Left ventricle myocardium inferior (tissue), 1 donor: ENCODE measurements around the gene XG. TPM values are rescaled to one million over a fixed set of nuclear protein-coding genes. Genes with fewer than 3 reads are reported as not detected.
A peak's percentile ranks its signal among the peaks of the same experiment; 100 is the strongest.
"Not testable (repeated sequence)": the region's sequence is repeated elsewhere in the genome, so short reads cannot be mapped to it uniquely, and the experiment has no call there.

Experiments
- DNase-seq: peaks from one replicate; pipeline ENCODE4 v3.0.0-alpha.2; 2020
- H3K27ac ChIP-seq: fragments of 200-600 bp; replicated peaks from 2 replicates; pipeline ENCODE4 v1.8.0; 2021
- H3K27me3 ChIP-seq: fragments of 200-600 bp; 2 replicates; pipeline ENCODE4 v1.8.0; 2021; ENCODE audit warnings: low read depth
- H3K36me3 ChIP-seq: fragments of 200-600 bp; 2 replicates; pipeline ENCODE4 v1.8.0; 2021
- H3K4me1 ChIP-seq: fragments of 200-600 bp; 2 replicates; pipeline ENCODE4 v1.8.0; 2021
- H3K4me3 ChIP-seq: fragments of 200-600 bp; 2 replicates; pipeline ENCODE4 v1.8.0; 2021; ENCODE audit warnings: mild to moderate bottlenecking, moderate library complexity
- H3K9me3 ChIP-seq: fragments of 200-600 bp; replicated peaks from 2 replicates; pipeline ENCODE4 v1.8.0; 2021
- intact Hi-C: fragments of 100-400 bp; cut with micrococcal nuclease; formaldehyde crosslinking; loops from one replicate; pipeline ENCODE4 v1.11.0; 2022
- total RNA-seq: library from RNA; stranded (reverse); fragmentation: NEBNext Ultra II Directional; extraction: Animal tissue kit (Norgen Biotek cat#: 25700); gene quantifications from one replicate; pipeline ENCODE4 v1.2.1, GENCODE V29; 2021
- TF ChIP-seq, protein P1 (sequence below): fragments of 200-600 bp; IDR thresholded peaks from 2 replicates; pipeline ENCODE4 v1.8.0; 2021; ENCODE audit warnings: antibody characterized with exemption, mild to moderate bottlenecking, borderline replicate concordance
- donor health status: DM: no; HTN: yes; CAD: no; lungs with severe emphysema.

Gene XG
- total RNA-seq, 1 donor from 2014 or later, result 0.63 TPM

DNA sequence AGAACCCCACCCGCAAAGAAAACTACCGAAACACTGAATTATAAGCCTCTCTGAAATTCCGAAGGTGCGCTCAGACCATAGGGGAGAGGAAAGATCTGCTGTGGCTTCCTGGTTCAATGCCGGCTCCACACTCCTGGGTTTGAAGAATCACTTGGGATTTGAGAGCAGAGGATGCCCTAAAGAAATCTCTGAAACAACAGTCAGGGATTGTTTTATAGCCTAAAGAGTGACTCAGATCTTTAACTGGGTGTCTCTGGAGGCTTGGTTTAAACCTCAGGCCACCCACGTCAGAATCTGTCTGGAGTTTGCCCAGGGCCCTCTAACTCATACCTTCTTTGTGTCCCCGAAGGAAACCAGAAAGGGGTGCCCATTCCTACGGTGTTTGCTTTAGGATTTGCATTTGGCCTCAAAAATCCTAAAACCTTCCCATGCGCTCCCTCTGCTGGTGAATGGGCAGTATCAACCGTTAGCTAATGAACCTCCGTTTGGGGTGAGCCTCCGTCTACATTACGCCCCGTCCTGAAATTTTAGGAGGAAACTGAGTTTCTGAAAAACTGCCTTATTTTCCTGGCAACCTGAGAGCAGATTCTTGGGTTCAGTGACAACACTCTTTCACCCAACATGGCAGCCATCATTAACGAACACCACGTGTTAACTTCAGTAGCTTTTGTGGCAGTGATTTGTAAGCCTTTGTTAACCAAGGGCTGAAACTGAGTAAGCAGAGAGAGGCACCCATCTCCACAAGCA is 60.5 kb downstream of the XG start:
- peak overlapping the region; percentile 19 for H3K4me3 ChIP-seq
- intact Hi-C loops, result loop anchor here (10.0 kb wide), 1 partner anchor 168 kb away; no protein-coding TSS in a partner anchor

DNA sequence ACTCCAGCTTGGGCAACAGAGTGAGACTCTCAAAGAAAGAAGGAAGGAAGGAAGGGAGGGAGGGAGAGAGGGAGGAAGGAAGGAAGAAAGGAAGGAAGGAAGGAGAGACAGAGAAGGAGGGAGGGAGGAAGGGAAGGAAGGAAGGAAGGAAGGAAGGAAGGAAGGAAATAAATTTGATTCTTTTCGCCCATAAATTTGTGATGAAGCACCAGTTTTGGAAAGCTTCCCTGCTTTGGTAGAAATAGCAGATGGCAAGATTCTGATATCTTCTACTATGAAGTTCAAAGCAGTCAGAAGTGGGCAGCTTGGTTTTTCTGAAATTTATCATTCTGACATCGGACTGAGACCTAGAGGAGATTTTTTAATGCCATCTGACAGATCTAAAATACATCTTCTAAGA is 65.2 kb downstream of the XG start:
- Histone ChIP-seq H3K36me3 (no peaks in the 10 kb centered on the region), H3K4me1 (no peaks in the 10 kb centered on the region), H3K27me3 (no peaks in the 10 kb centered on the region), H3K27ac (no peak overlapping the region), H3K9me3 (no peaks in the 10 kb centered on the region), H3K4me3 (no peak overlapping the region)
- DNase-seq, result no peak
- intact Hi-C loops, result loop anchor here (10.0 kb wide), 1 partner anchor 172 kb away; no protein-coding TSS in a partner anchor
- TF ChIP-seq, protein P1, sequence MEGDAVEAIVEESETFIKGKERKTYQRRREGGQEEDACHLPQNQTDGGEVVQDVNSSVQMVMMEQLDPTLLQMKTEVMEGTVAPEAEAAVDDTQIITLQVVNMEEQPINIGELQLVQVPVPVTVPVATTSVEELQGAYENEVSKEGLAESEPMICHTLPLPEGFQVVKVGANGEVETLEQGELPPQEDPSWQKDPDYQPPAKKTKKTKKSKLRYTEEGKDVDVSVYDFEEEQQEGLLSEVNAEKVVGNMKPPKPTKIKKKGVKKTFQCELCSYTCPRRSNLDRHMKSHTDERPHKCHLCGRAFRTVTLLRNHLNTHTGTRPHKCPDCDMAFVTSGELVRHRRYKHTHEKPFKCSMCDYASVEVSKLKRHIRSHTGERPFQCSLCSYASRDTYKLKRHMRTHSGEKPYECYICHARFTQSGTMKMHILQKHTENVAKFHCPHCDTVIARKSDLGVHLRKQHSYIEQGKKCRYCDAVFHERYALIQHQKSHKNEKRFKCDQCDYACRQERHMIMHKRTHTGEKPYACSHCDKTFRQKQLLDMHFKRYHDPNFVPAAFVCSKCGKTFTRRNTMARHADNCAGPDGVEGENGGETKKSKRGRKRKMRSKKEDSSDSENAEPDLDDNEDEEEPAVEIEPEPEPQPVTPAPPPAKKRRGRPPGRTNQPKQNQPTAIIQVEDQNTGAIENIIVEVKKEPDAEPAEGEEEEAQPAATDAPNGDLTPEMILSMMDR, result no peak

More for the DNA sequence above, 60.5 kb downstream of the XG start:
- not testable (repeated sequence) for H3K4me1 ChIP-seq, H3K36me3 ChIP-seq, H3K27me3 ChIP-seq, H3K9me3 ChIP-seq, DNase-seq, H3K27ac ChIP-seq
- TF ChIP-seq, protein P1, result peak; percentile 60

DNA sequence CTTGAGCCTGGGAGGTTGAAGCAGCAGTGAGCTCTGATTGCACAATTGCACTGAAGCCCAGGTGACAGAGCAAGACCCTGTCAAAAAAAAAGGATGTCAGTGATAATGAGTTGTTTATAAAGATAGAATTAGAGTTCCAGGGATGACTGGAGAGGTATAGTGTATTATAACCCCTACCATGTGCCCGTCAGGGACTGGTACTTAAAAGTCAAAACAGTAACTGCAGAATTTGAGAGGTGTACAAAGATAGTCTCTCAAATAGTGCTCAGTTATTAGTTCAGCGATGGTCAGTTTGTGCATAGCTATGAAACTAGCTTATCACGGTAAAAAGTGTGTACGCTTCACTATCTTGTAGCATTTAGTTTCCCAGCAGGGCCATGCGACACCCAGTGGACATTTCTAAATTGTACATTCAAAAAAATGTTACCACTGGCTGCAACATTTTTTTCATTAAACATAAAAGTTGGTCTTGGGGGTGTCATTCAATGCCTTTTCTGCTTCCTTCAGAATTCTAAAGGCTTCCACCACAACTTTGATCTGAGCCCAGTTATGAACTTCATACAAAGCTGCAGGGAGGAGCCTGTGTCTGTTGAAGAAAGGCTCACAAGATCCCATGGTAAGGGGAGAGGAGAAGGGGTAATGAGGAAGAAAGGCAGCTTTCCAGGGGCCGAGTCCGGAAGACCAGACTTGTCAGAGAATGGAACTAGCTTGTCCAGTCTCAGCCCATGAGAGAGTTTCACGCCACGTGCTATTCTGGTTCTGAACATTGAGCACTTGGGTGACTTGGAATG is 67.7 kb downstream of the XG start:
- no peaks in the 10 kb centered on the region for H3K27me3 ChIP-seq
- DNase-seq, result no peak
- intact Hi-C loops, result loop anchor here (10.0 kb wide), 1 partner anchor 175 kb away; no protein-coding TSS in a partner anchor
- no peaks in the 10 kb centered on the region for H3K36me3 ChIP-seq
- H3K4me3 ChIP-seq, result no peak overlapping the region
- no peaks in the 10 kb centered on the region for H3K9me3 ChIP-seq
- TF ChIP-seq, protein P1, result peak; percentile 55
- no peaks in the 10 kb centered on the region for H3K4me1 ChIP-seq
- no peak overlapping the region for H3K27ac ChIP-seq

DNA sequence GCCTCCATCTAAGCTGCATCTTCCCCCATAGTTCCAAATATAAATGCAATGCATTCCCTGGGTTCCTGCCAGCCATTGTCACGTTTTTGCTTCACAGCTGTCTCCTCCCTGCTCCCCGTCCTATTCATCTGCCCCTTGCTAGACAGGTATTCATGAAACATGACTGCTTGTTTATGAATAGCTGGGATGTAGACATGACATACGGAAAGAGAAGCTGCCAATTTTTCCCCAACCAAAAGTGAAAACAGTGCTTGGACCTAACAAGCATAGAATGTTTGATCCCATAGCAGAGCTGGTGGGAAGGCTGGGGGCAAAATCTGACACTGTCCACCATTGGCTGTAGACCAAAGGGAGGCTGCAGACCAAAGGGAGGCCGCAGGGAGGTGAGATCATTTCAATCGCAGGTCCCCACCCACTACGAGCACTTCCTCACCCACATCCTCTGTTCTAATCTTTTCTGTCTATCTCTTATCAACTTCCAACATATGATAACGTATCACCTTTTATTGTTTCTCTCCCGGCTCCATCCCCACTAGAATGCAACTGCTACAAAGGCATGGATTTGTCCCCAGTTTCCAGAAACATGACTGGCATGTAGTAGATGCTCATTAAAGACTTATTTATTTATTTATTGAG is 68.4 kb downstream of the XG start:
- Histone ChIP-seq H3K27ac (no peak overlapping the region), H3K36me3 (no peaks in the 10 kb centered on the region), H3K9me3 (no peaks in the 10 kb centered on the region), H3K4me1 (no peaks in the 10 kb centered on the region), H3K4me3 (no peak overlapping the region), H3K27me3 (no peaks in the 10 kb centered on the region)
- TF ChIP-seq, protein P1, result no peak
- intact Hi-C loops, result no loop called here
- no peak for DNase-seq

DNA sequence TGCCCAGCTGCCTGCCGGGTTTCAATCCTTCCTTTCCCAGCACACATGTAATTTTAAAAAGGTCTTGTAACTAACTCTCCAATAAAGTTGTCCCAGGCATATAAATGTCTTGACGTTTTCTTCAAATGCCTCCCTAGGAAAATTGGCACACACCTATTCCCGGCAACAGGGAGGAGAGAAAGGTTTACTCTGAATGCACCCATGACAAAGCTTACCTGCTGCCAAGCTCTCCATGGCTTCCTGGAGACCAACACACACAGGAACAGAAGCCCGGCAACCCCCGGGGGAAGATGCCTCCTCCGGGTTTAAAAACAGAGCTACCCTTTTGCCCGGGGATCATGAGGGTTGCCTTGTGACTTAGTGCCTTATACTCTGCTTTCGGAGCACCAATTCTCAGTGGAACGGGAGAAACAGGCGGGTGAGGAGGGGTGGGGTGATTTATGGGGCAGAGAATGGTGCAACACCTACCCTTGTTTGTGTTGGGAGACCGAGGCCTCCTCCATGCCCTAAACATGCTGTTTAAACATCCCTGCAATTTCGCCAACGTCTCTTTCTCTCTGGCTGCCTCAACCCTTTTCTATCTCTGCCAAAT is 72.1 kb downstream of the XG start:
- Histone ChIP-seq H3K27me3 (no peaks in the 10 kb centered on the region), H3K9me3 (no peaks in the 10 kb centered on the region), H3K36me3 (no peaks in the 10 kb centered on the region), H3K27ac (no peak overlapping the region), H3K4me3 (no peak overlapping the region), H3K4me1 (no peaks in the 10 kb centered on the region)
- TF ChIP-seq, protein P1, result no peak
- intact Hi-C loops, result no loop called here
- DNase-seq, result no peak
